MV-4-11 (cell line): ENCODE results near the gene GPRIN2.
"Not testable (repeated sequence)": the region's sequence is repeated elsewhere in the genome, so short reads cannot be mapped to it uniquely, and the experiment has no call there.

Experiments used
- DNase-seq: peaks from one replicate; lab custom pipeline; 2025; lab: John Stamatoyannopoulos, UW

Gene GPRIN2

DNA sequence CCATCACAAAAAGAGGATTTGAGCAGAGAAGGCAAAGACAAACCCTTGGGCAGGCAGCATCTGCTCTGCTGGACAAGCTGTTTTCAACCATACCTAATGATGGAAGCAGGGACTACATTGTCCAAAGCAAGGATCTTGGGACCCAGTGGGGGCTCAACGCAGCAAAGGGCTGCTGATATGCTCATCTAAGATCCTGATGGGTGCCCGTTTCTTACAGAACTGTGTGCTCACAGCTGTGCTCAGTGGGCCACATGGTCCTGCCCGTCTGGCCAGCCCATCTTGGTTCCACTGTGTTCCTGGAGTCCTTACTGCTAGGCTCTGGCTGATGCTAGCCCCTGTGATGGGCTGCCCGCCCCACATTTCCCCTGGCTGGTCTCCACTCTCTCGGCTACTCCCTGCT is 36.1 kb downstream of the GPRIN2 start:
- DNase-seq = no peak

DNA sequence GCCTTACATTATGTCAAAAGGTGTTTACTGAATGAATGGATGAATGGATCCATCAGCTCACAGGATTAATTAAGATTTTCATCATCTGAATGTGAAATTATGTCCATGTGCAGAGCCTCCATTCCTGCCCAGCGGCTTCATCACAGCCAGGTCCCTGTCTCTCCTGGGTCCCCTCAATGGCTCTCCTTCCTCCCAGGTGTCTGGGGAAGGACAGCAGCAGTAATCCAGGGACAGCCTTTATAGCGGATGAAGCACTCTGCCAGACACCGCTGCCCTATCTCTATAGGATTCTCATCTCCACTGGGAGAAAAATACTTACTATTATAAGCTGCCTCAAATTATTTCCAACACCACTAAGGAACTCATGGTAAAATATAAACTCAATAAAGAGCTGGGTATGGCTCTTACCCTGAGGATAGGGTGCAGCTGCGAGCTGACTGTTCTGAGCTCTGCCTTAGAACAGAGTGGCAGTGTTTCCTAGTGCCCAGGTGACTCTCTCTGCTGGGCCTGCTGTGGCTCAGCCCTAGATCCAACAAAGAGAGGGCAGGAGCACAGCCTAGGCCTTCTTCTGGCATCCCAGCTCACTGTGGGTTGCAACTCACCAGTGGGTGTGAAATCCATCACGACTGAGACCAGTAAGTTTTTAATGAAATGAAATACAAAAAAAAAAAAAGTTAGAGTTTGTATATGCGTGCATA is 38.3 kb downstream of the GPRIN2 start:
- DNase-seq = no peak

DNA sequence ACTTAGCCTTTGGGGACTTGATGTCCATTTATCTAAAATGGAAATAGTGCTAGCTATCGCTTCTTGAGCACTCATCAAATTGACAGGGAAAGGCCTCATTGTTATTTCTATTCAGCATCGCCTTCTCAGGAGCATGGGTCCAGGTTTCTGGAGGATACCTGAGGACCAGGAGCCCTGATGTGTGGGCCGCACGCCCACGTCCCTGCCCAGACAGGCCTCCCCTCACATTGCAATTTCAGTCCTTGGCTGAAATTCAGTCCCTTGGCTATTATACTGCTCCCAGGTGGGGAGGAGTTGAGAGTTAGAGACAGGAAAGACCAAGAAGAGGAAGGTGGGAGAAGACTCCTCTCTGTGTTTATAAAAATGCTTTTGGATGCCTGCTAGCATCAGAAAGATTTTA is 38.9 kb downstream of the GPRIN2 start:
- DNase-seq = no peak

DNA sequence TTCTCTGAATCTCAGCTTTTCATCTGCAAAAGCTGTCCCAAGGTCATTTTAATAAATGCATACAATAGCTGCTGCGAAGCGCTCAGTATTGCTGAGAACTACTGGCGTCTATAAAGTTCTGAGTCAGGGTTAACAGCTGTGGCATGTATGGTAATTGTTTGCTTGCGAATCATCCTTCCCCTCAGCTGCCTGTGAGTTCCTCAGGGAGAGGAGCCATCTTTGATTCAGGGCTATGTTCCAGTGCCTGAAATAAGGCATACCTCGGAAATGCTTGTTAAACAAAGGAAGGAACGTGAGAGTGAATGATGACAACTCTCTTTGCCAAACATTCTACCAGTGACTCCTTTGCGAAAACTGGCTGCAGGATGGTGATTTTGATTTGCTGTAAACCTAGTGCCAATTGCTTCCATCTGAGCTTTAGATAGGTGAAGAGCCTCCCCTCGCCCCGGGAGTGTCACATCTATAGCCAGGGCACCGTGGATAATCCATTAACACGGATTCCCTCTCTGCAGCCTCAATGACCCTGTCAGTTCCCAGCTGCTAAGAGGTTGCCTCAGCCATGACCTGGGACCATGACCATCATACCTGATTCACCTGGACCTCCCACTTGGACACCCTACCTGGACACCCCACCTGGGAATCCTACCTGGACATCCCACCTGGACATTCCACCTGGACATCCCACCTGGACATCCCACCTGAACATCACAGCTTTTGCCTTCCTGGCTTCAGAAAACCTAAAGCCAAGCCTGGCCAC is 39.6 kb downstream of the GPRIN2 start:
- no peak for DNase-seq

DNA sequence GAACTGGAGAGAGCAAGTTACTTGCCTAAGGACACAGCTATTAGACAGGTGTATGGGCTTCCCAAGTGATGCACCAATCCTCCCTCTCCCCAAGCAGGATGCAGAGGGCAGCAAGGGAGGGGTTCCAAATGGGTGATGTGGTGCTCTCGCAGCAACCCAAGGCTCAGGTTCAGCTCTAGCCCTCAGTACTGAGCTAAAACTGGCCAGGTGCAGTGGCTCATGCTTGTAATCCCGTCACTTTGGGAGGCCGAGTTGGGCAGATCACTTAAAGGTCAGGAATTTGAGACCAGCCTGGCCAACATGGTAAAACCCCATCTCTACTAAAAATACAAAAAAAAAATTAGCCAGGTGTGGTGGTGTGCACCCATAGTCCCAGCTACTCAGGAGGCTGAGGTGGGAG is 40.7 kb downstream of the GPRIN2 start:
- DNase-seq = no peak

DNA sequence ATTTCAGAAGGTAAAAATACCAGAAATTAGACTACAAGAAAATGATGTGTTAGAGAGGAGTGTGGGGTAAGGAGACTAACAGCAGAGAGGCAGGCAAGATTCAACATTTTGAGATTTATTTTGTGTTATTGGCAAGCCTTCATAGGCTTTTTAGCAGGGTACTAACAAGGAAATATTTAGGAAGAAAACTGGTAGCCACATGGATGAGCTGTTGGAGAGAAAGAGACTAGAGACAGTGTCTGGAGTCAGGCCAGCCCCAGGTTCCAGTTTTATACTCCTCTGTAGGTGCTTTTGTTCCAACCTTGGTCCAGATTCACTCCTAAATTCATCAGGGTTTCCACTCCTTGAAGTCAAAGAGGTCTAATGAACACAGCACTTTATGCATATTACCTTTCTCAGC is 41.1 kb downstream of the GPRIN2 start:
- DNase-seq = no peak

DNA sequence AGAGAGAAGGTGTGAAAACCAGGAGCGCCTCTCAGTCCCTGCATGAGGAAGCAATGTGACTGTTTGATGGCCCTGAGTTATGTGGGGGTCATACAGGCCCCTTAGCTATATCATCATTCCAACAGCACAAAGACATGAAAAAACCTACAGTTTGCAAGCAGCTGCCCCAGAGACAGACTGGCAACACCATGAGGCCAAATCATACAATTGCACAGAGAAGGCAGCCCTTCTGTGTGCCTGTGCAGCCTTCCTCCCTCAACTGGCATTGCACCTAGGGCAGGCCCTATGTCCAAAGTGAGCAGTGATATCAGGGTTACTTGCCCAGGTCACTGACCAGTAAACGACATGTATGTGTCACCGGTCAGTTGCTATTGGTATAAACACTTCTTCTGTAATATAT is 41.6 kb downstream of the GPRIN2 start:
- DNase-seq = no peak

DNA sequence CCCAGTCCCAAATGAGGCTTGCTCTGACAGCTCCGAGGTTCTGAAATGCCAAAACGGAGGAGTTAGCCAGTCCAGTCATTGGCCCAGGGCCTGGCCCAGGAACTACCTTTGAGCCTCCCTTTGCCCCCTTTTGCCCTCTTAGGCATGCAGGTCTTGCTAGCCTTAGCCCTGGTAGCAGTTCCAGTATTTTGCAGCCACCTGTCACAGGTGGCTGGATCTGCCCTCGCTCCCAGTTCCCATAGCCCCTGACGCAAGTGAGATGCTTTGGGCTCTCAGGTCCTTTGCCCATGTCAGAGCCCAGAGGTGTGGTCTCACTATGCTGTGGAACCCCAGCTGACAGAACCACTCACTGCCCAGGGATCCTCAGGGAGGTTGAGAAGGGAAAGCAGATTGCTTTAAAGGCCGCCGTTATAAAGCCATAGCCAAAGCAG is 42.0 kb downstream of the GPRIN2 start:
- no peak for DNase-seq

DNA sequence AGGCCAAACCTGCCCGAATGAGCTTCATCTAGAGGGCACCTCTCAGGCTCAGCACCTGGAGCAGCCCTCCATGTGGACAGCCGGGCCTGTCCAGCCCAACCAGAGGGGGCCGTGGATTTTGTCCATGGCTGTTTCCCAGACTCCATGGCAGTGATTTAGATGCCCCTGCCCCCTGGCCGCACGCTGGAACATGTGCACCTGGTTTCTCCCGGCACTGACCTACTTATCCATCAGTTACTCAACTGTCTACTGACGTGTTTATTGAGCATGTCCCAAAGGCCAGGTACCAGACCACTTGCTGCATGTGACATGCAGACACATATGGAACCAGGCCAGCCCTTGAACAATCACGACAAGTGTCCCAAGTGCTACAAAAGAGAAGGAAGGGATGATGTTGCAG is 43.1 kb downstream of the GPRIN2 start:
- DNase-seq = not testable (repeated sequence)

DNA sequence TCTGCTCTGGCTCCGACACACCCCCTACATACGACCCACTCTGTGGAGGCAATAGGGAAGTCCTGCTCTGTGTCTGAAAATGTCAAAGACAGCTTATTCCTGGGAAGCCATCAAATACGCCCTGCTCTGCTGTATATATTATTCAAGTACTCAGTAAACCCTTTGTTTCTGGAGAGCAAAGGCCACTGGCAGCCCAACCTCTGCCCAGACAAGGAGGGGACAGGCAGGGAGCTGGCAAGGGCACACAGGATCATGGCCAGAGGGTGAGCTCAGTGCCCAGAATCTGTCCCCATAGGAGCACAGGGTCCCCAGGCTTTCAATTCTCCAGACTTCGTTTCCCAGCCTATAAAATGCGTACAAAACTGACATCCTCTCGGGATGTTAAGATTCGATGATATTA is 43.7 kb downstream of the GPRIN2 start:
- DNase-seq = not testable (repeated sequence)

DNA sequence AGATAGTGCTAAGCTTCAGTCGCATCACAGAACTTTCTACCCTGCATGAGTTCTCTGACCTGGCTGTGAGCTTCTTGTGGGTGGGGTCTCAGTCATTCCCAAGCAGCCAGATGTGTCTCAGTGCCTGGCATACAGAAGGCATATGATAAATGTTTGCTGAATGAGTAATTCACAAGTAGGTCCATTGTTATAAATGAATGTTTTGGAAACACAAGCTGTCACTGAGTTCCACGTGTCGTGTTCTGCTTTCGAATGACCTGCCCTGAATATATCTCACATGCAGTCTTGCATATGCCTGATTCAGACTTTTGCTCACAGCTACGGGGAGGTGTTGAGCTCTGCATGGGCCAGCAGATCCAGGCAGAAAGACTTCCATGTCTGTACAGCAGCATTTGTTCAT is 44.5 kb downstream of the GPRIN2 start:
- DNase-seq = not testable (repeated sequence)
